GM12875 (cell line): ENCODE data around the gene NEFH.

ENCODE experiments used
- H3K4me3 ChIP-seq: one replicate; pipeline ENCODE4 v1.5.1; 2011; ENCODE audit warnings: low read depth, low read length, control low read depth
- CTCF ChIP-seq: IDR thresholded peaks from 2 replicates; pipeline ENCODE4 v1.5.1; 2011; ENCODE audit warnings: low read depth, mild to moderate bottlenecking, control low read depth, inconsistent platforms, low read length, moderate library complexity, borderline replicate concordance; ENCODE audit not compliant: insufficient read depth

The NEFH gene

GRCh38 chr22:29524442-29525191 lies 44.6 kb downstream of the NEFH start:
- TF ChIP-seq CTCF: peak; percentile 55; the same call in 1 of the 2 replicates
- no peak overlapping the region for H3K4me3 ChIP-seq

DNA sequence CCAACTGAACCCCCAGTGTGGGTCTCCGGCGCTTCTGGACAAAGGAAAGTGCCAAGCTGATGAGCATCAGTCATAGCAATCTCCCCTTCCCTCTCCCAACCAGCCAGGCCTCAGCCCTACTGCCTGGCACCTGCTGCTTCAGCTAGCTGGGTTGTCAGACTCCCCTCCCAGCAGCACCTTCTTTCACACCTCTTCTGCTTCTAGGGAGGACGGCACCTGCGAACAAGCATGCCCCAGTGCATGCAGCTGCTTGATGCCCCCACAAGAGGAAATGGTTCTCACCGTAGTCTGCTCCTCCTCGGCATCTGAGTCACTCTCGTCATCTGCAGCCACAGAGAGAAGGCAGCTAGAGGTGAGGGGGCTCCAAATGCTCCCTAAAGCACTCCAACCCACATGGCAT lies 48.1 kb downstream of the NEFH start:
- no peak overlapping the region for H3K4me3 ChIP-seq
- no peak for TF ChIP-seq CTCF

DNA sequence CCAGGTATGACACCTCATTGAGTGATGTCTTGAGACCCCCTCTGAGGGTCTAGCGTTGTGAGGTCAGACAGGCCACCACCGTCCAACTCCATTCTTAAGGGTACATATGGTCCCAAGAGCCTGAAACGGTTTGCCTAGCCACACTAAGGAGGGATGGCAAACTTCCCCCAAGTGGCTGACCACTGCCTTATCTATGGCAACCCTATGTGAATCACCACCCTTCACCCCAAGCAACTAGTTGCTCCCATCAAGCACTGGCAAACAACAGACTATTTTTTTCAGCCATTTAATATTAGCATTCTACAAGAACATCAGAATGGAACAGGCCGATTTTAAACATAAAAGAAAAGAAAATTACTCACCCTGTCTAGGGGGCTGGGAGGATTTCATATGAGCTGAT lies 50.7 kb downstream of the NEFH start:
- no peak overlapping the region for H3K4me3 ChIP-seq
- TF ChIP-seq CTCF: no peak

DNA sequence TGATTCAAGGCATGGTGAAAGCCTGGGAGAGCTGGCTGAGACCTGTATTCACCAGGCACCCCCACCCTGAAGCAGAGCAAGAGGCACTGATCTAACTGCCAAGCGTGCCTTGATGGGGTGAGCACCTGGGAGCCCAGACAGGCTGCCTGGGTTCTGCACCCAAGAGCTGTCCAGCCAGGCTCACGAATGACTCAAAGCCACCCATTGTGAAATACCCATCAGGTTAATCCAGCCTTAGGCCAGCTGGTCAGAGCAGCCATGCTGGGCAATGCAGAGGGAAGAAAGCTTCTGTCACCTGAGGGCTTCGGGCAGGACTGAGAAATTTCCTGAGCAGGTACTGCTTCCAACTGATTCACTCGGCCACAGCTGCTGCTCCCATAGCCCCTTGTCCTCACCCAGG lies 51.4 kb downstream of the NEFH start:
- H3K4me3 ChIP-seq: no peak overlapping the region
- TF ChIP-seq CTCF: no peak

- no peak for TF ChIP-seq CTCF
- H3K4me3 ChIP-seq: no peak overlapping the region
Observed at GRCh38 chr22:29536411-29536810, 56.4 kb downstream of the NEFH start.

- H3K4me3 ChIP-seq: no peak overlapping the region
- TF ChIP-seq CTCF: no peak
Observed at GRCh38 chr22:29539105-29539504, 59.1 kb downstream of the NEFH start.
